Measurements from ENCODE around the gene PROB1. TPM values are rescaled to one million over a fixed set of nuclear protein-coding genes. Genes with fewer than 3 reads are reported as not detected.
A peak's percentile ranks its signal among the peaks of the same experiment; 100 is the strongest.

Gene PROB1
- total and polyA plus RNA-seq, 2 of the 13 experiments (the other 11 are each of a cell fraction or from before 2014, with no cell fraction given): 0.69 to 1.1 TPM

DNA sequence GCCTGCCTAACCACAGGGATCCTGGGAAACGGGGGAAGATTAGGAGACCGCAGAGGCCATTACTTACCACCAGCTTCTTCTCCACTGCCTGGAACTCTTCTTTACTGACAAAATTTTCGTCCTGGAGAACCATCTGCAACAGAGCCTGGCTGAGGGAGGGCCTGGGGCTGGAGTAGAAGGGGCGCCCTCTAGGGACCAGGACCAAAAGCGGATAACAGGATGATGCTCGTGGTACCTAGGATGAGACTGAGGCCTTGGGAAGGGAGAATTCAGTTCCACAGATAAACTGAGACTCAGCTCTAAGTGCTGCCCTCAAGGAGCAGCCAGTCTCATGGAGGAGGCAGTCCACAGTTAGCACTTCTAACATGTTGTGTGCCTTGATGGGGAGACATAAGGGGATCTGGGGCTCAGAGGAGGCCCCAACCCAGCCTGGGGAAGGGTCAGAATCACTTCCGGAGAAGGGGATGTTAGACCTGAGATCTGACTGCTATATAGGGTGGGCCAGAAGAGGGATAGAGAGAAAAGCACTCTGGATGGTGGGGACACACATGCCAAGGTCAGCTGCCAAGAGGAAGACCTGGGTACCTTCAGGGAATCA, 7.8 kb upstream of the PROB1 start (continued):
- TF ChIP-seq ZNF652 (CRISPR knock-in tag; IDR thresholded peaks at IDR 0.05; ENCODE audit: borderline replicate concordance, low read depth) (no peak), ZNF329 (CRISPR knock-in tag; IDR thresholded peaks at IDR 0.05; ENCODE audit: low read depth) (no peak), ZNF292 (CRISPR knock-in tag; IDR thresholded peaks at IDR 0.05; ENCODE audit: borderline replicate concordance, low read depth) (no peak), ZNF383 (CRISPR knock-in tag; IDR thresholded peaks at IDR 0.05; ENCODE audit: borderline replicate concordance) (no peak), KDM5B (CRISPR knock-in tag; IDR thresholded peaks at IDR 0.05; ENCODE audit: borderline replicate concordance) (no peak), PPARG (CRISPR knock-in tag; conservative IDR thresholded peaks at IDR 0.05) (peak; percentile 29; the same call in 1 of the 2 replicates), TCF12 (IDR thresholded peaks at IDR 0.05) (no peak), TCF12 (CRISPR knock-in tag; IDR thresholded peaks at IDR 0.05) (no peak), KLF16 (CRISPR knock-in tag; IDR thresholded peaks at IDR 0.05) (no peak), ZNF83 (CRISPR knock-in tag; IDR thresholded peaks at IDR 0.05; ENCODE audit: borderline replicate concordance) (no peak), TCF7L2 (IDR thresholded peaks at IDR 0.05; ENCODE audit: low read depth, low read length) (no peak), HMGA1 (CRISPR knock-in tag; conservative IDR thresholded peaks at IDR 0.05) (no peak), KLF13 (CRISPR knock-in tag; IDR thresholded peaks at IDR 0.05) (no peak), STAG1 (CRISPR knock-in tag; IDR thresholded peaks at IDR 0.05) (peak; percentile 56), KLF12 (CRISPR knock-in tag; IDR thresholded peaks at IDR 0.05; ENCODE audit: borderline replicate concordance) (no peak), ADNP (CRISPR knock-in tag; IDR thresholded peaks at IDR 0.05) (no peak), RAD21 (CRISPR knock-in tag; IDR thresholded peaks at IDR 0.05) (0 out of 2 replicates have a peak, but pooled peaks have one; percentile 13), MAZ (IDR thresholded peaks at IDR 0.05; ENCODE audit: borderline replicate concordance, low read depth, low read length) (no peak), MAZ (CRISPR knock-in tag; IDR thresholded peaks at IDR 0.05; ENCODE audit: low read depth) (0 out of 2 replicates have a peak, but pooled peaks have one; percentile 40), GMEB1 (CRISPR knock-in tag; IDR thresholded peaks at IDR 0.05; ENCODE audit: borderline replicate concordance) (no peak), ISL2 (CRISPR knock-in tag; IDR thresholded peaks at IDR 0.05) (no peak), CBFB (CRISPR knock-in tag; IDR thresholded peaks at IDR 0.05) (0 out of 2 replicates have a peak, but pooled peaks have one; percentile 36), NCOA1 (CRISPR knock-in tag; IDR thresholded peaks at IDR 0.05) (no peak)
- TF ChIP-seq, protein P1, sequence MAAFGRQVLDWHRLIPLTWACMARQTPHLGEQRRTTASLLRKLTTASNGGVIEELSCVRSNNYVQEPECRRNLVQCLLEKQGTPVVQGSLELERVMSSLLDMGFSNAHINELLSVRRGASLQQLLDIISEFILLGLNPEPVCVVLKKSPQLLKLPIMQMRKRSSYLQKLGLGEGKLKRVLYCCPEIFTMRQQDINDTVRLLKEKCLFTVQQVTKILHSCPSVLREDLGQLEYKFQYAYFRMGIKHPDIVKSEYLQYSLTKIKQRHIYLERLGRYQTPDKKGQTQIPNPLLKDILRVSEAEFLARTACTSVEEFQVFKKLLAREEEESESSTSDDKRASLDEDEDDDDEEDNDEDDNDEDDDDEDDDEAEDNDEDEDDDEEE (CRISPR knock-in tag; IDR thresholded peaks at IDR 0.05): 0 out of 2 replicates have a peak, but pooled peaks have one; percentile 22
- TF ChIP-seq, protein P2, sequence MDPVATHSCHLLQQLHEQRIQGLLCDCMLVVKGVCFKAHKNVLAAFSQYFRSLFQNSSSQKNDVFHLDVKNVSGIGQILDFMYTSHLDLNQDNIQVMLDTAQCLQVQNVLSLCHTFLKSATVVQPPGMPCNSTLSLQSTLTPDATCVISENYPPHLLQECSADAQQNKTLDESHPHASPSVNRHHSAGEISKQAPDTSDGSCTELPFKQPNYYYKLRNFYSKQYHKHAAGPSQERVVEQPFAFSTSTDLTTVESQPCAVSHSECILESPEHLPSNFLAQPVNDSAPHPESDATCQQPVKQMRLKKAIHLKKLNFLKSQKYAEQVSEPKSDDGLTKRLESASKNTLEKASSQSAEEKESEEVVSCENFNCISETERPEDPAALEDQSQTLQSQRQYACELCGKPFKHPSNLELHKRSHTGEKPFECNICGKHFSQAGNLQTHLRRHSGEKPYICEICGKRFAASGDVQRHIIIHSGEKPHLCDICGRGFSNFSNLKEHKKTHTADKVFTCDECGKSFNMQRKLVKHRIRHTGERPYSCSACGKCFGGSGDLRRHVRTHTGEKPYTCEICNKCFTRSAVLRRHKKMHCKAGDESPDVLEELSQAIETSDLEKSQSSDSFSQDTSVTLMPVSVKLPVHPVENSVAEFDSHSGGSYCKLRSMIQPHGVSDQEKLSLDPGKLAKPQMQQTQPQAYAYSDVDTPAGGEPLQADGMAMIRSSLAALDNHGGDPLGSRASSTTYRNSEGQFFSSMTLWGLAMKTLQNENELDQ (CRISPR knock-in tag; IDR thresholded peaks at IDR 0.05; ENCODE audit: borderline replicate concordance): no peak
